GM12873 (cell line): ENCODE measurements around the gene DPH1.
A peak's percentile ranks its signal among the peaks of the same experiment; 100 is the strongest.

Experiments used
- CTCF ChIP-seq: IDR thresholded peaks from 2 replicates; pipeline ENCODE4 v1.5.1; 2012; ENCODE audit warnings: low read depth, mild to moderate bottlenecking, moderate library complexity, low read length, control low read depth; ENCODE audit not compliant: insufficient read depth; ENCODE audit errors: missing control alignments

DPH1 gene

DNA sequence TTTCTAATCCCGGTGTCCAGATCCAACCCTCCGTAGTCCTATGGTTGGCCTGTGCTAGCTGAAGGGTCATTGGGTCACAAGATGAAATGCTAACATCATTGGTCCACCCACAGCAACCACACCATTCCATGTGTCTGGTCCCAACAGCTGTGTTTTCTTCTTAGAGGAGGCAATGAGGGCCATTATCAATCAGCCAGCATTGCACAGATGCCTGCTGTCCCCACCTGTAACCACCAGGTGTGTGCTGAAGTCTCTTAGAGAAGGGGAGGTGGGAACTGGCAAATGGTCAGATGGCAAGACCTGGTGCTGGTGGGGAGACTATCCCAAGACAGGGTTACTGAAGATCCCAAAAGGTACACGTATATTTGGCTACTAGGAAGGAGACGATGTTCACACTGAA, 62.3 kb downstream of the DPH1 start:
- TF ChIP-seq CTCF: peak; percentile 30

- no peak for TF ChIP-seq CTCF
Observed at GRCh38 chr17:2093349-2093748, 63.4 kb downstream of the DPH1 start.
